Right lobe of liver (tissue), 4 donors: ENCODE data around the gene TRIM2.

Source experiments
- POLR2A ChIP-seq: fragments of 450-650 bp; IDR thresholded peaks from one replicate; pipeline ENCODE4 v1.6.1; 2017; ENCODE audit warnings: antibody characterized with exemption, mild to moderate bottlenecking
- TF ChIP-seq, protein P1 (sequence below), 4 donors: fragments of 200-600 bp in 3 of 4; fragments of 450-650 bp in 1 of 4; IDR thresholded peaks; one replicate each; pipeline versions ENCODE4 v1.5.1 to v1.8.0; 2016 to 2022; ENCODE audit warnings: antibody characterized with exemption in 4 of 4, mild to moderate bottlenecking in 2 of 4
- donor health status: DM: no; HTN: no; CAD: no.
- donor health status: DM: no; HTN: no; CAD: no.
- donor health status: DM: no; HTN: yes; CAD: no.

DNA sequence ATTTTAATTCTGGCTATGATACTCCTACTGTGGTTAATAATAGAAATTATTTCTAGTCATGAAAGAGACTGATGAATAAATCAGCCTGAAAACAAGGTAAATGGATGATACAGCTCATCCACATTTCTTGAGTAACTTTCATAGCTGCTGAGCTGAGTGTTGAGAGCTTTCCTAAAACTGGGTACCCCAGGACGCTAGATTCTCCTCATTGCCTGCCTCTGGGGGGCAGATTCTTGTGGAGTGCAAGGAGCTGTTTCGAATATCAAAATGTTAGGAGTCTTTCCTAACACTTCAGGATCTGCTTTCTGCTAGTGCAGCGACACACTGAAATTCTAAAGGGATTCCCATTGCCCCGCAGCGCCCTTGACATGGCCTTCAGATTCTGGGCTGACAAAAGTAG, 142.3 kb downstream of the TRIM2 start:
- TF ChIP-seq, protein P1, sequence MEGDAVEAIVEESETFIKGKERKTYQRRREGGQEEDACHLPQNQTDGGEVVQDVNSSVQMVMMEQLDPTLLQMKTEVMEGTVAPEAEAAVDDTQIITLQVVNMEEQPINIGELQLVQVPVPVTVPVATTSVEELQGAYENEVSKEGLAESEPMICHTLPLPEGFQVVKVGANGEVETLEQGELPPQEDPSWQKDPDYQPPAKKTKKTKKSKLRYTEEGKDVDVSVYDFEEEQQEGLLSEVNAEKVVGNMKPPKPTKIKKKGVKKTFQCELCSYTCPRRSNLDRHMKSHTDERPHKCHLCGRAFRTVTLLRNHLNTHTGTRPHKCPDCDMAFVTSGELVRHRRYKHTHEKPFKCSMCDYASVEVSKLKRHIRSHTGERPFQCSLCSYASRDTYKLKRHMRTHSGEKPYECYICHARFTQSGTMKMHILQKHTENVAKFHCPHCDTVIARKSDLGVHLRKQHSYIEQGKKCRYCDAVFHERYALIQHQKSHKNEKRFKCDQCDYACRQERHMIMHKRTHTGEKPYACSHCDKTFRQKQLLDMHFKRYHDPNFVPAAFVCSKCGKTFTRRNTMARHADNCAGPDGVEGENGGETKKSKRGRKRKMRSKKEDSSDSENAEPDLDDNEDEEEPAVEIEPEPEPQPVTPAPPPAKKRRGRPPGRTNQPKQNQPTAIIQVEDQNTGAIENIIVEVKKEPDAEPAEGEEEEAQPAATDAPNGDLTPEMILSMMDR (IDR thresholded peaks at IDR 0.05) = no peak
- TF ChIP-seq POLR2A = no peak
